Left lung (tissue), 10 donors: ENCODE results near the gene HK1. TPM values are rescaled to one million over a fixed set of nuclear protein-coding genes. Genes with fewer than 3 reads are reported as not detected.

Experiments used
- ATAC-seq: fragments of 200-7000 bp; cut with Tn5 transposase; one replicate; pipeline ENCODE4 v1.9.1; 2020; ENCODE audit warnings: moderate library complexity
- DNase-seq, 4 donors: peaks; one replicate each; pipeline ENCODE4 v3.0.0-alpha.2; 2013 to 2020
- H3K27ac ChIP-seq, 2 donors: fragments of 200-600 bp; sonication (generic) in 1 of 2; one replicate each; pipeline versions ENCODE4 v1.5.0 to v1.8.0; 2020 to 2021
- H3K27me3 ChIP-seq, 2 donors: fragments of 200-600 bp; sonication (generic) in 1 of 2; one replicate each; pipeline versions ENCODE4 v1.5.0 to v1.8.0; 2020 to 2021
- H3K36me3 ChIP-seq, 2 donors: fragments of 200-600 bp; sonication (generic) in 1 of 2; one replicate each; pipeline versions ENCODE4 v1.5.0 to v1.8.0; 2020 to 2021
- H3K4me1 ChIP-seq, 2 donors: fragments of 200-600 bp; one replicate each; pipeline ENCODE4 v1.8.0; 2021
- H3K4me3 ChIP-seq, 2 donors: fragments of 200-600 bp; sonication (generic) in 1 of 2; one replicate each; pipeline versions ENCODE4 v1.5.0 to v1.8.0; 2020 to 2021; ENCODE audit warnings: mild to moderate bottlenecking in 1 of 2
- H3K9me3 ChIP-seq, 2 donors: fragments of 200-600 bp; sonication (generic) in 1 of 2; one replicate each; pipeline versions ENCODE4 v1.5.0 to v1.8.0; 2020 to 2021
- CTCF ChIP-seq, 2 donors: fragments of 200-600 bp; sonication (generic) in 1 of 2; IDR thresholded peaks; one replicate each; pipeline versions ENCODE4 v1.5.0 to v1.8.0; 2021; ENCODE audit warnings: antibody characterized with exemption in 2 of 2
- intact Hi-C, 2 donors: fragments of 100-400 bp; cut with DNase I; formaldehyde crosslinking; loops; one replicate each; pipeline versions ENCODE4 v1.11.2 to v1.14.2; 2022
- polyA plus RNA-seq, 6 donors: library from polyadenylated mRNA; unstranded; fragments of 120-200 nt; gene quantifications; one replicate each; pipeline ENCODE4 v1.2.1, GENCODE V29; 2013; ENCODE audit not compliant: insufficient read length in 6 of 6
- total RNA-seq, 2 donors: library from RNA; stranded (reverse); fragmentation: NEBNext Ultra II Directional; extraction: Animal tissue kit (Norgen Biotek cat#: 25700); gene quantifications; one replicate each; pipeline ENCODE4 v1.2.1, GENCODE V29; 2021
- donor health status: DM: no; HTN: yes; CAD: no.
- donor health status: DM: no; HTN: no; CAD: no.

Gene HK1
- total and polyA plus RNA-seq, 8 donors: 51.5 to 126 (median 57.8) TPM

- Histone ChIP-seq H3K27me3 (no peaks in the 10 kb centered on the region), H3K9me3 (no peaks in the 10 kb centered on the region), H3K4me1 (peaks cover 19 to 24% of the 10 kb centered on the region in 2 donors), H3K4me3 (no peak overlapping the region), H3K27ac (no peak overlapping the region), H3K36me3 (peaks cover 0 to 98% of the 10 kb centered on the region in 2 donors)
- TF ChIP-seq CTCF (IDR thresholded peaks at IDR 0.05): no peak
- no peak for DNase-seq
- intact Hi-C loops: no loop called here
- ATAC-seq: no peak
Observed at GRCh38 chr10:69379800-69380199, 101.5 kb downstream of the HK1 start.

- H3K9me3 ChIP-seq: no peaks in the 10 kb centered on the region
- H3K27ac ChIP-seq: no peak overlapping the region
- no peak for DNase-seq
- no peak overlapping the region for H3K4me3 ChIP-seq
- H3K4me1 ChIP-seq: peaks cover under 1 to 1% of the 10 kb centered on the region in 2 donors
- H3K36me3 ChIP-seq: peaks cover 0 to 99% of the 10 kb centered on the region in 2 donors
- no peaks in the 10 kb centered on the region for H3K27me3 ChIP-seq
- TF ChIP-seq CTCF (IDR thresholded peaks at IDR 0.05): no peak
- intact Hi-C loops: no loop called here
- ATAC-seq: peak; percentile 42
Observed at GRCh38 chr10:69382382-69383117, 104.3 kb downstream of the HK1 start.

- DNase-seq (no peak), ATAC-seq (peak; percentile 43)
- no peaks in the 10 kb centered on the region for H3K27me3 ChIP-seq
- peaks cover 0 to 99% of the 10 kb centered on the region in 2 donors for H3K36me3 ChIP-seq
- no peak overlapping the region for H3K27ac ChIP-seq
- no peaks in the 10 kb centered on the region for H3K9me3 ChIP-seq
- H3K4me3 ChIP-seq: no peak overlapping the region
- intact Hi-C loops: no loop called here
- TF ChIP-seq CTCF (IDR thresholded peaks at IDR 0.05): no peak
- H3K4me1 ChIP-seq: no peaks in the 10 kb centered on the region
Observed at GRCh38 chr10:69383558-69383957, 105.3 kb downstream of the HK1 start.

GRCh38 chr10:69384320-69384719 lies 106.0 kb downstream of the HK1 start:
- Histone ChIP-seq H3K4me3 (no peak overlapping the region), H3K27ac (no peak overlapping the region), H3K27me3 (no peaks in the 10 kb centered on the region), H3K4me1 (no peaks in the 10 kb centered on the region), H3K36me3 (peaks cover 0 to 100% of the 10 kb centered on the region in 2 donors), H3K9me3 (no peaks in the 10 kb centered on the region)
- ATAC-seq: no peak
- intact Hi-C loops: no loop called here
- DNase-seq: no peak
- no peak for TF ChIP-seq CTCF (IDR thresholded peaks at IDR 0.05)

- no peaks in the 10 kb centered on the region for H3K9me3 ChIP-seq
- H3K4me3 ChIP-seq: no peak overlapping the region
- no peaks in the 10 kb centered on the region for H3K27me3 ChIP-seq
- no peak for TF ChIP-seq CTCF (IDR thresholded peaks at IDR 0.05)
- peak overlapping the region in 1 of 2 donors; percentile 8 for H3K27ac ChIP-seq
- H3K36me3 ChIP-seq: peaks cover 0 to 100% of the 10 kb centered on the region in 2 donors
- DNase-seq (no peak), ATAC-seq (peak; percentile 57)
- intact Hi-C loops: no loop called here
- peaks cover 0 to 4% of the 10 kb centered on the region in 2 donors for H3K4me1 ChIP-seq
Observed at GRCh38 chr10:69385454-69386350, 107.4 kb downstream of the HK1 start.
